Measurements from ENCODE around the gene SLC25A41.

Gene SLC25A41

GRCh38 chr19:6433663-6434062, at the start of gene SLC25A41:
TSS of gene SLC25A41 (minus strand) at chr19:6433763. CDS start at chr19:6433693, 70 bp downstream.
- DNase-seq, result no peak

GRCh38 chr19:6483235-6483634, 49.7 kb upstream of the SLC25A41 start:
- DNase-seq, result no peak

GRCh38 chr19:6482343-6482686, 48.8 kb upstream of the SLC25A41 start:
- no peak for DNase-seq

GRCh38 chr19:6481541-6482342, 48.2 kb upstream of the SLC25A41 start, which contains the start of gene DENND1C:
TSS of gene DENND1C (minus strand) at chr19:6481787. CDS start at chr19:6481695, 92 bp downstream.
- DNase-seq, result no peak

- no peak for DNase-seq
Measured at GRCh38 chr19:6480848-6481415, 47.4 kb upstream of the SLC25A41 start.

- DNase-seq, result no peak
Measured at GRCh38 chr19:6479836-6480398, 46.4 kb upstream of the SLC25A41 start.

- DNase-seq, result no peak
Measured at GRCh38 chr19:6478815-6479214, 45.3 kb upstream of the SLC25A41 start.

- DNase-seq, result no peak
Measured at GRCh38 chr19:6476896-6477431, 43.4 kb upstream of the SLC25A41 start.

GRCh38 chr19:6476155-6476895, 42.8 kb upstream of the SLC25A41 start:
- peak; percentile 77 for DNase-seq

- DNase-seq, result no peak
Measured at GRCh38 chr19:6475321-6476108, 42.0 kb upstream of the SLC25A41 start.

GRCh38 chr19:6473647-6474046, 40.1 kb upstream of the SLC25A41 start:
- no peak for DNase-seq

GRCh38 chr19:6472713-6473112, 39.1 kb upstream of the SLC25A41 start:
- no peak for DNase-seq

GRCh38 chr19:6471076-6471475, 37.5 kb upstream of the SLC25A41 start:
- no peak for DNase-seq

- no peak for DNase-seq
Measured at GRCh38 chr19:6470173-6470572, 36.6 kb upstream of the SLC25A41 start.

- DNase-seq, result no peak
Measured at GRCh38 chr19:6467384-6467783, 33.8 kb upstream of the SLC25A41 start.

- DNase-seq, result no peak
Measured at GRCh38 chr19:6466526-6467248, 33.1 kb upstream of the SLC25A41 start.

- no peak for DNase-seq
Measured at GRCh38 chr19:6465663-6466062, 32.1 kb upstream of the SLC25A41 start.

- no peak for DNase-seq
Measured at GRCh38 chr19:6465006-6465405, 31.4 kb upstream of the SLC25A41 start.

- peak; percentile 85 for DNase-seq
Measured at GRCh38 chr19:6464070-6464873, 30.7 kb upstream of the SLC25A41 start, which contains the start of gene CRB3. TSS of gene CRB3 (plus strand) at chr19:6464271. CDS start at chr19:6464702, 431 bp downstream.

- DNase-seq, result peak; percentile 95
Measured at GRCh38 chr19:6460099-6460884, 26.7 kb upstream of the SLC25A41 start.

All from NCI-H774 (cell line).